ENCODE results near the gene NIPAL4.

Gene NIPAL4

DNA sequence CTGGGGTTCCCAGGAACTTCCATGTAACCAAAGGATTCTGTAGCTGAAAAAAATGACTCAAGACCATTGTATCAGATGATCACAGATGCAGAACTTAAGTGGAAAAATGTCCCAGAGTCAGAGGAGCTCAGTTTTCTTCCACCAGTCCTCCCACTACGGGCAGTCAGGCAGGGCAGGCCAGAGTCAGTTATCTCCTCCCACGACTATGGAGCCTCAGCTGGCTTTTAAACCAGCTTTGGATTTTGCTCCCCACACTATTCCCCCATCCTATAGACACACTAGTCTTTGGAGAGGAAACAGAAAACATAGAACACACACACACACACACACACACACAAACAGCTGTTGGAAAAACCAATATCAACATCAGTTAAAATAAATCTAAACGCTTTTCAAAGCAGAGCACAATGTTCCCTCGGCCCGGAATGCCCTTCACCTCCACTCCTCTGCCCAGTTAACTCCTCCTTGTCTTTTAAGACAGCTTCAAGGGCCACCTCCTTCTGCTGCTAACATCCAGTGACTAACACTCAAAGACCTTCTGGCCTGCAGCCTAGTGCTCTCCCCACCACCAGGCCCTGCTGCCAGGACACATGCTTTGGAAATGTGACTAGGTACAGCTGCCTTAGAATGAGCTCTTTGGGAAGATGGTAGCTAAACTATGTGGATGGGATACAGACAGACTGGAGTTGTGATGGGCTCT is 56.8 kb downstream of the NIPAL4 start:
- peak overlapping the region; percentile 76 for H2AFZ ChIP-seq (ENCODE audit: low read length, unreplicated experiment)
- H3K36me3 ChIP-seq (ENCODE audit: insufficient read depth, low read length), result no peaks in the 10 kb centered on the region
- H3K79me2 ChIP-seq (ENCODE audit: control insufficient read depth, insufficient read depth, low read length, unreplicated experiment), result no peaks in the 10 kb centered on the region
- H3K4me1 ChIP-seq (ENCODE audit: control insufficient read depth, insufficient read depth, low read length, unreplicated experiment), result peaks cover 37% of the 10 kb centered on the region
- peak overlapping the region; percentile 11; the same call in 1 of the 2 replicates for H3K4me3 ChIP-seq (ENCODE audit: low read depth, low read length)
- H3K27ac ChIP-seq (ENCODE audit: low read depth, low read length), result peak overlapping the region; percentile 61
- no peaks in the 10 kb centered on the region for H3K27me3 ChIP-seq (ENCODE audit: insufficient read depth, low read length)

DNA sequence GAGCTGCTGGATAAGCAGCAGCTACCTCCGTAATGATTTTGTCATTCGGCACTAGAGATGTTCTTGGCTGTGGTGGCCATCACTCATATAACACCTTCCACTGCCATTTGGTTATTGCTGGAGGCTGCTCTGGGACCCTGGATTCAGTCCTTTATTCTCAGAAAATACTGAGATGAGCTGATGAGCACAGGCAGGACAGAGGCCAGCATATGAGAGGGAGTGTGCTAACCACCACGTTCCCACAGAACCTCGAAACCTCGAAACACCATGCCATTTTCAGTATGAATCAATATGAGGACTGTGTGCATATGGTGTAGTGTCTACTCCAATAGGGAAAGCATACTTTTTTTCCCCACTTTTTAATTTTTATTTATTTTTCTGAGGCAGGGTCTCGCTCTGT is 59.0 kb downstream of the NIPAL4 start:
- H2AFZ ChIP-seq (ENCODE audit: low read length, unreplicated experiment), result no peak overlapping the region
- H3K4me1 ChIP-seq (ENCODE audit: control insufficient read depth, insufficient read depth, low read length, unreplicated experiment), result peaks cover 24% of the 10 kb centered on the region
- H3K4me3 ChIP-seq (ENCODE audit: low read depth, low read length), result no peak overlapping the region
- H3K79me2 ChIP-seq (ENCODE audit: control insufficient read depth, insufficient read depth, low read length, unreplicated experiment), result no peaks in the 10 kb centered on the region
- no peak overlapping the region for H3K27ac ChIP-seq (ENCODE audit: low read depth, low read length)
- H3K36me3 ChIP-seq (ENCODE audit: insufficient read depth, low read length), result no peaks in the 10 kb centered on the region
- H3K27me3 ChIP-seq (ENCODE audit: insufficient read depth, low read length), result no peaks in the 10 kb centered on the region

DNA sequence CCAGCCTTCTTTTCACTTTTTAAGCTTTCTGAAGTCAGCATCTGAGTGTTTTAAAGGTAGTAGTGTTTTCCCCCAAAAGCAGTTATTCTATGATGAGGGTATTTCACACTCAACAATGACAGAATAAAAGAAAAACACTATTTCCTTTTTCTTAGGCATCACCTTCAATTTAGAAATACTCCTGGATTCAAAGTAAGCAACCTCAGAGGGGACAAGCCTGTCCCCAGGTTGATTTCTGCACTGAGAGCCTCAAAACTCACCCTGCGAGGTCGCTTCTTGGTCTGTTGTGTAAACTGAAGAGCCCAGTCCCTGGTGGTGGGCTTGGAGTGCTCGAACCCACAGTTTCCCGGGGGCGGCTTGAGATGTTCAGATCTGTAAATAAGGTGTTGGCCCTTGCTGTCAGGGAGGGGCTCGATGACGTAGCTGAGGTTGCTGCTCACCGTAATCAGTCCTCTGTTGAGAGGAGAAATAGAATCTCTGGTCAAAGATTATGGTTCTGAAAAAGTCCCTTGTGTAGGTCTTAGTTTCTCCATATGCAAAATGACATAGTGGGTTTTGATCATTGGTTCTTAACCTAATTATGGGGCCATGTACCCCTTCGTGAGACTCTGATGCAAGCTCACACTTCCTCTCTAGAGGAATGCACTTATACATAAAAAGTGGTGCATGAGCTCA is 59.7 kb downstream of the NIPAL4 start:
- peaks cover 24% of the 10 kb centered on the region for H3K4me1 ChIP-seq (ENCODE audit: control insufficient read depth, insufficient read depth, low read length, unreplicated experiment)
- H3K27ac ChIP-seq (ENCODE audit: low read depth, low read length), result no peak overlapping the region
- no peak overlapping the region for H3K4me3 ChIP-seq (ENCODE audit: low read depth, low read length)
- H3K36me3 ChIP-seq (ENCODE audit: insufficient read depth, low read length), result no peaks in the 10 kb centered on the region
- H2AFZ ChIP-seq (ENCODE audit: low read length, unreplicated experiment), result no peak overlapping the region
- H3K79me2 ChIP-seq (ENCODE audit: control insufficient read depth, insufficient read depth, low read length, unreplicated experiment), result no peaks in the 10 kb centered on the region
- no peaks in the 10 kb centered on the region for H3K27me3 ChIP-seq (ENCODE audit: insufficient read depth, low read length)

DNA sequence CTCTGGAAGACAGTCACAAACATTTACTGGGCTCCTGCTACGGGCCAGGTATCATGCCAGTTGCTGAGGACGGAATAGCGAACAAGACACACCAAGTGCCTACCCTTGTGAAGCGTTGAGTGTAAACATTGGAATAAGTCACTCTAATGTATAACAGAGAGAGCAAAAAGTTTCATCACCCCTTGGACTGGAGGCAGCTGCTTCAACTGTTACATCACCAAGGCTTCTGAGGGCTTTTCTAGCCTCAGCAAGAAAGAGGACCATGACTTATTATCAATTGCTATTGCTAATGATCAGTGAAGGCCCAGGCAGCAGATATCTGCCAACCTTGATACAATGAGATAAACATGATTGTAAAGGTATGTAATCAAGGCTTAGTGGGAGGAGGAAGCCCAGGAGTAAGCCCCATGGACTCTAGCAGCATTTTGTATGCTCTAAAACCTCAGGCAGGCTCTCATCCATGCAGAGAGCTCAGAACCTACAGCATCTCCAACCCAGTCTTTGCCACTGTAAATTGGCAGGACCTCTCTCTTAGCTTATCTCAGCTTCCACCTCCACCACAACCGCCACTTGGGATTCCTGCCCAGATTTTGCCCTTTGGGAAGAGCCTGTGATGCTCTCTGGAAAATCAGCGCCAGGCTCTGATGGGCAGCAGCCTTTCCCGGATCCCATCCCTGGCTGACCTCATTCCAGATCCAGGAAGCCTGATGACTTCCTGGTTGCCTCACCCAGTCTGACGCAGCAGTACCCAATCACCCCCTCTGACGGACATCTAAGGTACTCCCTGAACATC is 61.1 kb downstream of the NIPAL4 start:
- Histone ChIP-seq H3K79me2 (ENCODE audit: control insufficient read depth, insufficient read depth, low read length, unreplicated experiment) (no peaks in the 10 kb centered on the region), H3K36me3 (ENCODE audit: insufficient read depth, low read length) (no peaks in the 10 kb centered on the region), H3K27ac (ENCODE audit: low read depth, low read length) (no peak overlapping the region), H2AFZ (ENCODE audit: low read length, unreplicated experiment) (no peak overlapping the region), H3K4me1 (ENCODE audit: control insufficient read depth, insufficient read depth, low read length, unreplicated experiment) (peaks cover 15% of the 10 kb centered on the region), H3K4me3 (ENCODE audit: low read depth, low read length) (no peak overlapping the region), H3K27me3 (ENCODE audit: insufficient read depth, low read length) (no peaks in the 10 kb centered on the region)

DNA sequence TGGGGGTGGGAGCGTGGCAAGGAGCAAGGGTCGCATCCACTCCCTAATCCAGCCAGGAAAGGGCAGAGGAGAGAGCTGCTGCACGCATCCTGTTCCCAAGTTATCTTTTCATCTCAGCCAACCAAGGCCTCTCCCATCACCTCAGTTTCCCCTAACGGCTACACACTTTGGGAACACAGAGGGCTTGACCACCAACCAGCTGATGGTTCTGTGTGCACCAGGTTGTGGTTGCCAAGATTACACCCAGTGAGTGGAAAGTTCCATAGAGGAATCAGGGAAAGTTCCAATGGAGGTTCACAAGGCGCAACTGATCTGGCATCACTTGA is 61.7 kb downstream of the NIPAL4 start:
- Histone ChIP-seq H3K79me2 (ENCODE audit: control insufficient read depth, insufficient read depth, low read length, unreplicated experiment) (no peaks in the 10 kb centered on the region), H3K36me3 (ENCODE audit: insufficient read depth, low read length) (no peaks in the 10 kb centered on the region), H3K4me3 (ENCODE audit: low read depth, low read length) (no peak overlapping the region), H2AFZ (ENCODE audit: low read length, unreplicated experiment) (no peak overlapping the region), H3K27me3 (ENCODE audit: insufficient read depth, low read length) (no peaks in the 10 kb centered on the region), H3K27ac (ENCODE audit: low read depth, low read length) (no peak overlapping the region), H3K4me1 (ENCODE audit: control insufficient read depth, insufficient read depth, low read length, unreplicated experiment) (peaks cover 9% of the 10 kb centered on the region)

DNA sequence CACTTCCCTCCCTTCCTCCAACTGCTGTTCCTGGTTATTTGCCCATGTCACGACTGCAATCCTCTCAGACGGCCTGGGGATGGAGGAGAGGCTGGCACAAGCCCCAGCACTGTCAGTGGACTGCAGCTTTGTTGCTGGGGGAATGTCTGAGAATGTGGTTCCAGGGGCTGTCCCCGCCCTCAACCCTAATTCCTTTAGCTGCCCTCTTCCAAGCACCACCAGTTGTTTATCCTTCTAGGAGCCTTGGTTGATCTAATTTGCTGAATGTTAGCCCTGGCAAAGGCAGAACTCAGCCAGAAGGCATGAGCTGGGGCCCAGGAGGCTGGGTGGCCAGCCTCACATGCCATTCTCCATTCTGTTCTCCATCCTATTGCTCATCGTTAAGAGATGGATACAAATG is 64.0 kb downstream of the NIPAL4 start:
- Histone ChIP-seq H2AFZ (ENCODE audit: low read length, unreplicated experiment) (no peak overlapping the region), H3K4me3 (ENCODE audit: low read depth, low read length) (no peak overlapping the region), H3K79me2 (ENCODE audit: control insufficient read depth, insufficient read depth, low read length, unreplicated experiment) (no peaks in the 10 kb centered on the region), H3K27me3 (ENCODE audit: insufficient read depth, low read length) (no peaks in the 10 kb centered on the region), H3K4me1 (ENCODE audit: control insufficient read depth, insufficient read depth, low read length, unreplicated experiment) (no peaks in the 10 kb centered on the region), H3K27ac (ENCODE audit: low read depth, low read length) (no peak overlapping the region), H3K36me3 (ENCODE audit: insufficient read depth, low read length) (no peaks in the 10 kb centered on the region)
